Smooth muscle cell (in vitro differentiated cells): ENCODE data around the gene DYNC1LI2. TPM values are rescaled to one million over a fixed set of nuclear protein-coding genes. Genes with fewer than 3 reads are reported as not detected.

Experiments
- DNase-seq: peaks from one replicate; lab custom pipeline; 2025; ENCODE audit not compliant: unreplicated experiment; lab: John Stamatoyannopoulos, UW
- H2AFZ ChIP-seq: fragments of 200-600 bp; sonication (generic); 2 replicates; pipeline ENCODE4 v1.6.0; 2016; ENCODE audit warnings: antibody characterized with exemption, low read depth, mild to moderate bottlenecking
- H3F3A ChIP-seq: fragments of 200-600 bp; sonication (generic); 2 replicates; pipeline ENCODE4 v1.6.0; 2017; ENCODE audit warnings: antibody characterized with exemption, low read depth
- H3K27ac ChIP-seq: fragments of 200-600 bp; sonication (generic); 2 replicates; pipeline ENCODE4 v1.5.1; 2016; ENCODE audit warnings: low read depth, mild to moderate bottlenecking
- H3K27me3 ChIP-seq: fragments of 200-600 bp; sonication (generic); 2 replicates; pipeline ENCODE4 v1.6.1; 2016; ENCODE audit warnings: low read depth, mild to moderate bottlenecking
- H3K36me3 ChIP-seq: fragments of 200-600 bp; sonication (generic); 2 replicates; pipeline ENCODE4 v1.5.1; 2016; ENCODE audit warnings: low read depth
- H3K4me1 ChIP-seq: fragments of 200-600 bp; sonication (generic); 2 replicates; pipeline ENCODE4 v1.5.1; 2016; ENCODE audit warnings: low read depth
- H3K4me2 ChIP-seq: fragments of 200-600 bp; sonication (generic); 2 replicates; pipeline ENCODE4 v1.6.0; 2016; ENCODE audit warnings: mild to moderate bottlenecking
- H3K4me3 ChIP-seq: fragments of 200-600 bp; sonication (generic); 2 replicates; pipeline ENCODE4 v1.5.1; 2016; ENCODE audit warnings: mild to moderate bottlenecking
- H3K79me2 ChIP-seq: fragments of 200-600 bp; sonication (generic); 2 replicates; pipeline ENCODE4 v1.6.0; 2016; ENCODE audit warnings: low read depth, mild to moderate bottlenecking
- H3K9ac ChIP-seq: fragments of 200-600 bp; sonication (generic); 2 replicates; pipeline ENCODE4 v1.6.0; 2016; ENCODE audit warnings: low read depth
- H3K9me3 ChIP-seq: fragments of 200-600 bp; sonication (generic); replicated peaks from 2 replicates; pipeline ENCODE4 v1.5.1; 2016; ENCODE audit warnings: low read depth
- H4K20me1 ChIP-seq: fragments of 200-600 bp; sonication (generic); 2 replicates; pipeline ENCODE4 v1.6.0; 2016; ENCODE audit warnings: low read depth
- CTCF ChIP-seq: fragments of 200-600 bp; sonication (generic); IDR thresholded peaks from 2 replicates; pipeline ENCODE4 v1.5.1; 2017; ENCODE audit warnings: borderline replicate concordance, mild to moderate bottlenecking, antibody characterized with exemption; ENCODE audit not compliant: insufficient read depth, poor library complexity, severe bottlenecking
- WGBS: methylation state at CpG from one replicate; pipeline ENCODE4 v1.1.7; 2016; ENCODE audit warnings: low lambda C conversion rate; 5-methylcytosine and 5-hydroxymethylcytosine counted together
- polyA plus RNA-seq: library from polyadenylated mRNA; unstranded; fragments of >200 nt; fragmentation: Nextera tagmentation; extraction: Ambion mirVana; gene quantifications from 2 replicates; pipeline ENCODE4 v1.2.1, GENCODE V29; 2016
- total RNA-seq: library from RNA; depleted of rRNA; stranded (reverse); fragments of >200 nt; gene quantifications from 2 replicates; pipeline ENCODE4 v1.2.3, GENCODE V29; 2014

The DYNC1LI2 gene
- total and polyA plus RNA-seq, 2 experiments from 2014 or later = 74.1 to 90.8 TPM

- peak; percentile 59 for TF ChIP-seq CTCF
- peaks cover 100% of the 10 kb centered on the region for H4K20me1 ChIP-seq
- DNase-seq = no peak
Observed at GRCh38 chr16:66740010-66740409, 11.4 kb downstream of the DYNC1LI2 start.

GRCh38 chr16:66735891-66736290 is 15.5 kb downstream of the DYNC1LI2 start:
- Histone ChIP-seq H3K79me2 (peaks cover 47% of the 10 kb centered on the region), H3K4me3 (no peak overlapping the region), H3K27me3 (no peaks in the 10 kb centered on the region), H4K20me1 (peaks cover 90% of the 10 kb centered on the region), H3F3A (no peaks in the 10 kb centered on the region), H3K9me3 (no peaks in the 10 kb centered on the region), H2AFZ (no peak overlapping the region), H3K27ac (no peak overlapping the region), H3K36me3 (peaks cover 14% of the 10 kb centered on the region), H3K4me1 (no peaks in the 10 kb centered on the region), H3K9ac (no peak overlapping the region), H3K4me2 (no peak overlapping the region)
- DNase-seq = no peak
- no peak for TF ChIP-seq CTCF
- WGBS = 89% methylated on average over 4 of the region's 4 CpGs

More at GRCh38 chr16:66740010-66740409, 11.4 kb downstream of the DYNC1LI2 start:
- Histone ChIP-seq H3K9me3 (no peaks in the 10 kb centered on the region), H3K9ac (no peak overlapping the region), H3K4me2 (no peak overlapping the region), H3F3A (peaks cover 11% of the 10 kb centered on the region), H3K36me3 (peaks cover 7% of the 10 kb centered on the region), H3K27ac (peak overlapping the region; percentile 13), H3K4me3 (no peak overlapping the region), H2AFZ (no peak overlapping the region), H3K79me2 (peaks cover 76% of the 10 kb centered on the region), H3K27me3 (no peaks in the 10 kb centered on the region), H3K4me1 (no peaks in the 10 kb centered on the region)
- WGBS = 46% methylated on average over 2 of the region's 2 CpGs

- Histone ChIP-seq H3K9ac (no peak overlapping the region), H3K36me3 (peaks cover 16% of the 10 kb centered on the region), H3K9me3 (no peaks in the 10 kb centered on the region), H3K4me2 (no peak overlapping the region), H2AFZ (no peak overlapping the region), H3K27ac (no peak overlapping the region), H4K20me1 (peaks cover 63% of the 10 kb centered on the region), H3K79me2 (peaks cover 5% of the 10 kb centered on the region), H3K27me3 (no peaks in the 10 kb centered on the region), H3F3A (no peaks in the 10 kb centered on the region), H3K4me3 (no peak overlapping the region), H3K4me1 (no peaks in the 10 kb centered on the region)
- no peak for DNase-seq
- 89% methylated on average over 7 of the region's 7 CpGs for WGBS
- TF ChIP-seq CTCF = no peak
Observed at GRCh38 chr16:66731101-66731500, 20.3 kb downstream of the DYNC1LI2 start.

- no peak overlapping the region for H2AFZ ChIP-seq
- no peak for TF ChIP-seq CTCF
- H3K36me3 ChIP-seq = peaks cover 23% of the 10 kb centered on the region
- no peaks in the 10 kb centered on the region for H3F3A ChIP-seq
- H3K79me2 ChIP-seq = no peaks in the 10 kb centered on the region
- no peak overlapping the region for H3K4me3 ChIP-seq
- no peak overlapping the region for H3K9ac ChIP-seq
- H3K9me3 ChIP-seq = no peaks in the 10 kb centered on the region
- no peaks in the 10 kb centered on the region for H3K27me3 ChIP-seq
- no peak overlapping the region for H3K27ac ChIP-seq
- DNase-seq = no peak
- peaks cover 45% of the 10 kb centered on the region for H4K20me1 ChIP-seq
- no peaks in the 10 kb centered on the region for H3K4me1 ChIP-seq
- WGBS = 98% methylated on average over 4 of the region's 4 CpGs
- no peak overlapping the region for H3K4me2 ChIP-seq
Observed at GRCh38 chr16:66728804-66729203, 22.6 kb downstream of the DYNC1LI2 start.
